Breast epithelium (tissue), 4 donors: Measurements from ENCODE around the gene STARD10. TPM values are rescaled to one million over a fixed set of nuclear protein-coding genes. Genes with fewer than 3 reads are reported as not detected.
A peak's percentile ranks its signal among the peaks of the same experiment; 100 is the strongest.

Source experiments
- DNase-seq, 2 donors: peaks; one replicate each; pipeline ENCODE4 v3.0.0-alpha.2; 2019; ENCODE audit warnings: low spot score in 2 of 2
- H3K27ac ChIP-seq, 2 donors: fragments of 200-600 bp; sonication (generic) in 1 of 2; one replicate each; pipeline ENCODE4 v1.5.1; 2016 to 2019; ENCODE audit warnings: mild to moderate bottlenecking in 1 of 2
- H3K27me3 ChIP-seq, 2 donors: fragments of 200-600 bp; sonication (generic) in 1 of 2; one replicate each; pipeline versions ENCODE4 v1.5.1 to v1.6.0; 2017 to 2019; ENCODE audit warnings: control low read depth in 1 of 2, mild to moderate bottlenecking in 1 of 2
- H3K36me3 ChIP-seq: fragments of 200-600 bp; one replicate; pipeline ENCODE4 v1.5.1; 2019
- H3K4me1 ChIP-seq, 2 donors: fragments of 200-600 bp; sonication (generic); one replicate each; pipeline ENCODE4 v1.5.1; 2016 to 2019; ENCODE audit warnings: control low read depth in 1 of 2
- H3K4me3 ChIP-seq, 3 donors: fragments of 200-600 bp; sonication (generic); 1 replicate in 2 of 3; 2 replicates in 1 of 3; pipeline ENCODE4 v1.5.1; 2016 to 2019; ENCODE audit warnings: mild to moderate bottlenecking in 3 of 3, moderate library complexity in 2 of 3
- H3K9me3 ChIP-seq, 2 donors: fragments of 200-600 bp; sonication (generic) in 1 of 2; one replicate each; pipeline ENCODE4 v1.5.1; 2016 to 2019; ENCODE audit warnings: control low read depth in 1 of 2
- CTCF ChIP-seq, 3 donors: fragments of 450-650 bp; IDR thresholded peaks; one replicate each; pipeline ENCODE4 v1.5.1; 2016 to 2017; ENCODE audit warnings: antibody characterized with exemption in 3 of 3, mild to moderate bottlenecking in 3 of 3, moderate library complexity in 3 of 3
- POLR2A ChIP-seq: fragments of 450-650 bp; IDR thresholded peaks from one replicate; pipeline ENCODE4 v1.6.1; 2016; ENCODE audit warnings: antibody characterized with exemption, mild to moderate bottlenecking, moderate library complexity
- POLR2AphosphoS5 ChIP-seq, 3 donors: sonication (generic); formaldehyde crosslinking; IDR thresholded peaks; one replicate each; pipeline ENCODE4 v1.6.1; 2017; ENCODE audit warnings: antibody characterized with exemption in 3 of 3
- intact Hi-C: fragments of 100-400 bp; cut with DNase I; formaldehyde crosslinking; loops from one replicate; pipeline ENCODE4 v1.15.1; 2023; ENCODE audit warnings: low total_unique reads
- total RNA-seq, 3 donors: library from RNA; depleted of rRNA; stranded (reverse); fragments of >200 nt; gene quantifications; one replicate each; pipeline ENCODE4 v1.1.0, GENCODE V29; 2016

The STARD10 gene
- total RNA-seq, 3 donors from 2014 or later: 20.6 to 117 (median 93.7) TPM

GRCh38 chr11:72779495-72780128 lies 14.2 kb downstream of the STARD10 start:
- Histone ChIP-seq H3K9me3 (no peaks in the 10 kb centered on the region), H3K4me1 (peaks cover 3 to 24% of the 10 kb centered on the region in 2 donors), H3K27ac (peak overlapping the region in 1 of 2 donors; percentile 93), H3K27me3 (no peaks in the 10 kb centered on the region), H3K4me3 (peak overlapping the region in 2 of 3 donors; percentile 81 to 92), H3K36me3 (no peaks in the 10 kb centered on the region)
- intact Hi-C loops: loop anchor here (10.0 kb wide), 1 partner anchor 55 kb away; no protein-coding TSS in a partner anchor
- TF ChIP-seq POLR2A: no peak
- no peak for TF ChIP-seq CTCF (IDR thresholded peaks at IDR 0.05)
- TF ChIP-seq POLR2AphosphoS5 (IDR thresholded peaks at IDR 0.05): no peak
- DNase-seq: no peak

- TF ChIP-seq CTCF (IDR thresholded peaks at IDR 0.05) (no peak), POLR2A (no peak), POLR2AphosphoS5 (IDR thresholded peaks at IDR 0.05) (no peak)
- Histone ChIP-seq H3K4me1 (peaks cover 5 to 31% of the 10 kb centered on the region in 2 donors), H3K4me3 (peak overlapping the region in 1 of 3 donors; percentile 12), H3K27me3 (no peaks in the 10 kb centered on the region), H3K9me3 (no peaks in the 10 kb centered on the region), H3K27ac (peak overlapping the region in 1 of 2 donors; percentile 2), H3K36me3 (no peaks in the 10 kb centered on the region)
- intact Hi-C loops: no loop called here
- no peak for DNase-seq
These were observed 15.0 kb downstream of the STARD10 start for GRCh38 chr11:72778535-72779494.

GRCh38 chr11:72777755-72778278 lies 16.0 kb downstream of the STARD10 start:
- H3K27me3 ChIP-seq: no peaks in the 10 kb centered on the region
- intact Hi-C loops: no loop called here
- no peak overlapping the region for H3K4me3 ChIP-seq
- no peaks in the 10 kb centered on the region for H3K36me3 ChIP-seq
- peak overlapping the region; percentile 14 to 59 for H3K27ac ChIP-seq
- H3K4me1 ChIP-seq: peaks cover 5 to 31% of the 10 kb centered on the region in 2 donors
- no peak for TF ChIP-seq POLR2A
- no peak for TF ChIP-seq POLR2AphosphoS5 (IDR thresholded peaks at IDR 0.05)
- no peak for TF ChIP-seq CTCF (IDR thresholded peaks at IDR 0.05)
- no peaks in the 10 kb centered on the region for H3K9me3 ChIP-seq
- DNase-seq: no peak

GRCh38 chr11:72776844-72777754 lies 16.7 kb downstream of the STARD10 start:
- H3K27ac ChIP-seq: peak overlapping the region; percentile 14 to 59
- no peak for DNase-seq

More at GRCh38 chr11:72776844-72777754, 16.7 kb downstream of the STARD10 start:
- intact Hi-C loops: no loop called here
- no peak for TF ChIP-seq POLR2AphosphoS5 (IDR thresholded peaks at IDR 0.05)
- Histone ChIP-seq H3K4me3 (no peak overlapping the region), H3K36me3 (no peaks in the 10 kb centered on the region), H3K27me3 (no peaks in the 10 kb centered on the region), H3K9me3 (no peaks in the 10 kb centered on the region), H3K4me1 (peaks cover 5 to 31% of the 10 kb centered on the region in 2 donors)
